Ishikawa (cell line): Measurements from ENCODE around the gene CORIN.

Source experiments
- MAX ChIP-seq: IDR thresholded peaks from 2 replicates; pipeline ENCODE4 v1.6.1; 2012
- TAF1 ChIP-seq: IDR thresholded peaks from 2 replicates; pipeline ENCODE4 v1.6.1; 2012; ENCODE audit warnings: low read depth, mild to moderate bottlenecking
- TEAD4 ChIP-seq: IDR thresholded peaks from 2 replicates; pipeline ENCODE4 v1.6.1; 2012

- no peak for TF ChIP-seq TAF1
- no peak for TF ChIP-seq TEAD4
- TF ChIP-seq MAX, result no peak
These were observed 88.8 kb downstream of the CORIN start for GRCh38 chr4:47749060-47749459.
